Body of pancreas (tissue), 4 donors: ENCODE data around the gene DBR1.

ENCODE experiments used
- CTCF ChIP-seq, 7 experiments: fragments of 450-650 bp in 4 of 7; fragments of 200-600 bp in 3 of 7; sonication (generic) in 3 of 7; IDR thresholded peaks; one replicate each; pipeline ENCODE4 v1.5.1; 2016 to 2019; ENCODE audit warnings: antibody characterized with exemption in 7 of 7
- POLR2A ChIP-seq, 3 donors: fragments of 450-650 bp; IDR thresholded peaks; one replicate each; pipeline ENCODE4 v1.6.1; 2016; ENCODE audit warnings: antibody characterized with exemption in 3 of 3, mild to moderate bottlenecking in 2 of 3

DNA sequence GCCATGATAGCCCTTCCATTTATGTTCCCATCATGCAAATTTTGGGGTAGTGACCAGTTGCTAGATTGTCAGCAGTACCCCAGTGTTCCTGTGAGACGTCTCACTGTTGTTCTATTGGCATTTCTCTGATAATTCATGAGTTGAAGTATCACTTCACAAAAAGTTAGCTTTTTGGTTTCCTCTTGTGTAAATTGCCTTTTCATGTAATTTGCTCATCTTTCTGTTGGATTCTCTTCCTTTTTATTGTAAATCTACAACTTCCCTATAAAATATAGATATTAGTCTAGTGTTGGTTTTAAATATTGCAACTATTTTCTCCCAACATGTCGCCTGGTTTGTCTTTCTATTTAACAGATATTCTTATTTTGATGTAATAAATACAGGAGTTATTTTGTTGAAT lies 35.0 kb downstream of the DBR1 start:
- TF ChIP-seq CTCF (IDR thresholded peaks at IDR 0.05) (no peak), POLR2A (IDR thresholded peaks at IDR 0.05) (no peak)
